Endodermal cell (in vitro differentiated cells): ENCODE data around the gene DUSP16. TPM values are rescaled to one million over a fixed set of nuclear protein-coding genes. Genes with fewer than 3 reads are reported as not detected.

Experiments used
- DNase-seq: peaks from one replicate; pipeline ENCODE4 v3.0.0-alpha.2; 2017
- H3K27ac ChIP-seq: 2 replicates; pipeline ENCODE4 v1.5.1; 2013; ENCODE audit warnings: mild to moderate bottlenecking, low read depth, low read length, moderate library complexity
- H3K27me3 ChIP-seq: 2 replicates; pipeline ENCODE4 v1.6.1; 2013; ENCODE audit warnings: mild to moderate bottlenecking, low read length, moderate library complexity; ENCODE audit not compliant: insufficient read depth, control insufficient read depth, poor library complexity, severe bottlenecking
- H3K36me3 ChIP-seq: 2 replicates; pipeline ENCODE4 v1.7.0; 2013; ENCODE audit warnings: mild to moderate bottlenecking, low read length, moderate library complexity; ENCODE audit not compliant: control insufficient read depth, insufficient read depth
- H3K4me1 ChIP-seq: one replicate; pipeline ENCODE4 v1.7.0; 2013; ENCODE audit warnings: low read length; ENCODE audit not compliant: control insufficient read depth, insufficient read depth
- H3K4me3 ChIP-seq: 2 replicates; pipeline ENCODE4 v1.5.1; 2013; ENCODE audit warnings: mild to moderate bottlenecking, low read length, moderate library complexity
- H3K9ac ChIP-seq: 2 replicates; pipeline ENCODE4 v1.6.1; 2013; ENCODE audit warnings: mild to moderate bottlenecking, low read length, moderate library complexity; ENCODE audit not compliant: poor library complexity, severe bottlenecking; ENCODE audit errors: extremely low read depth
- H3K9me3 ChIP-seq: 2 replicates; pipeline ENCODE4 v1.6.1; 2013; ENCODE audit warnings: mild to moderate bottlenecking, low read length, moderate library complexity; ENCODE audit not compliant: control insufficient read depth
- H3K27ac Mint-ChIP-seq: 2 replicates; pipeline ENCODE4 v1.8.0; 2020; ENCODE audit warnings: mixed read lengths
- H3K27me3 Mint-ChIP-seq: 2 replicates; pipeline ENCODE4 v1.8.0; 2021; ENCODE audit warnings: mild to moderate bottlenecking, mixed read lengths; ENCODE audit not compliant: insufficient read depth
- H3K36me3 Mint-ChIP-seq: 2 replicates; pipeline ENCODE4 v1.8.0; 2020; ENCODE audit warnings: low read depth, mixed read lengths
- H3K4me1 Mint-ChIP-seq: 2 replicates; pipeline ENCODE4 v1.8.0; 2020; ENCODE audit warnings: mixed read lengths
- H3K4me3 Mint-ChIP-seq: 2 replicates; pipeline ENCODE4 v1.8.0; 2020; ENCODE audit warnings: mild to moderate bottlenecking, moderate library complexity, mixed read lengths
- H3K9me3 Mint-ChIP-seq: 2 replicates; pipeline ENCODE4 v1.8.0; 2020; ENCODE audit warnings: mild to moderate bottlenecking, mixed read lengths
- CTCF ChIP-seq: fragments of 200-600 bp; sonication (generic); conservative IDR thresholded peaks from 2 replicates; pipeline ENCODE4 v1.5.0; 2021; ENCODE audit warnings: antibody characterized with exemption, mild to moderate bottlenecking
- WGBS, 2 experiments: methylation state at CpG; one replicate each; pipeline versions ENCODE4 v1.1.5 to v1.1.7; 2013; ENCODE audit warnings: missing lambda C conversion rate in 2 of 2, mixed read lengths in 1 of 2; ENCODE audit not compliant: insufficient coverage in 1 of 2, insufficient read length in 1 of 2; 5-methylcytosine and 5-hydroxymethylcytosine counted together
- total RNA-seq, 2 donors: library from RNA; stranded (reverse); fragmentation: NEBNext Ultra II Directional in 1 of 2; extraction: Animal tissue kit (Norgen Biotek cat#: 25700) in 1 of 2; gene quantifications; 2 replicates in 1 of 2; 3 replicates in 1 of 2; pipeline ENCODE4 v1.2.1, GENCODE V29; 2021

Gene DUSP16
- total RNA-seq, 2 donors from 2014 or later = 28.1 to 42.5 TPM

- Mint-ChIP-seq H3K36me3 (peaks cover 23% of the 10 kb centered on the region), H3K4me1 (no peaks in the 10 kb centered on the region), H3K27ac (no peak overlapping the region), H3K27me3 (no peaks in the 10 kb centered on the region), H3K4me3 (no peak overlapping the region), H3K9me3 (peaks cover 43% of the 10 kb centered on the region)
- no peak overlapping the region for H3K27ac ChIP-seq
- H3K36me3 ChIP-seq = no peaks in the 10 kb centered on the region
- WGBS, 2 experiments = no CpG with 5 or more reads among the region's 1 CpG
- no peak for DNase-seq
- TF ChIP-seq CTCF = no peak
- H3K4me3 ChIP-seq = no peak overlapping the region
- no peaks in the 10 kb centered on the region for H3K4me1 ChIP-seq
- no peak overlapping the region for H3K9ac ChIP-seq
- H3K27me3 ChIP-seq = no peaks in the 10 kb centered on the region
- H3K9me3 ChIP-seq = peaks cover 26% of the 10 kb centered on the region
These were observed 137.0 kb downstream of the DUSP16 start for GRCh38 chr12:12425616-12426015.

DNA sequence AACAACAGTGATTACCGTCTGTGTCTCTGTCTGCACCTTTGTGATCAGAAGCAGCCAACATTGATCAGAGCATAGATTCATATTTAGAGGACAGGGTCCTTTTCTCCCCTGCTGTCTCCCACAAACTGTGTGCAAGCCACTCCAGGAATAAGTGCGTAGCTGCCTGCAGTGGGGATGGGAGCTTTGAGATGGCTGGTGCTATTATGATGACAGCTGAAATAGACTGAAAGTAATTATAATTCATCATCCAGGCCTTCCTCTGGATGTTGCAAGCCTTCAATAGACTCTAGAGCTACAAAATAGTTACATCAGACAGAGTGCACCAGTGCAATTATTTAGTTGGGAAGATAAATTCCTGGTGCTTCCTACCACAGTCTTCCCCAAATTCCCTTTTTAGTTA is 137.7 kb downstream of the DUSP16 start:
- Mint-ChIP-seq H3K9me3 (peaks cover 49% of the 10 kb centered on the region), H3K36me3 (peaks cover 25% of the 10 kb centered on the region), H3K27me3 (no peaks in the 10 kb centered on the region), H3K4me3 (no peak overlapping the region), H3K27ac (no peak overlapping the region), H3K4me1 (no peaks in the 10 kb centered on the region)
- DNase-seq = no peak
- Histone ChIP-seq H3K4me1 (no peaks in the 10 kb centered on the region), H3K27ac (no peak overlapping the region), H3K4me3 (no peak overlapping the region), H3K27me3 (no peaks in the 10 kb centered on the region), H3K9ac (no peak overlapping the region), H3K36me3 (no peaks in the 10 kb centered on the region), H3K9me3 (peaks cover 26% of the 10 kb centered on the region)
- TF ChIP-seq CTCF = no peak
- 86 to 100% methylated on average over 1 of the region's 2 CpGs for WGBS, 2 experiments

Other genes with a start within 250 kb of the DUSP16 start
- gene MANSC1, start 212.6 kb downstream of the DUSP16 start, total RNA-seq = 10 to 100 TPM in 1 of 2 donors, 1 to 10 TPM in 1; 6.6 to 12.1 TPM
- 10 to 100 TPM; 15.2 to 26.1 TPM for gene BORCS5, start 205.8 kb downstream of the DUSP16 start, total RNA-seq
- gene CREBL2, start 49.0 kb upstream of the DUSP16 start, total RNA-seq = 10 to 100 TPM; 27.2 to 46.9 TPM
- gene GPR19, start 133.3 kb upstream of the DUSP16 start, total RNA-seq = 1 to 10 TPM; 5.4 to 7.2 TPM
- gene CDKN1B, start 154.5 kb upstream of the DUSP16 start, total RNA-seq = 10 to 100 TPM; 40.1 to 63.9 TPM
- 1 to 10 TPM; 1.8 to 3.2 TPM for gene APOLD1, start 222.8 kb upstream of the DUSP16 start, total RNA-seq